Ammon's horn (tissue), 1 donor: ENCODE data around the gene OR51B2.
"Not testable (repeated sequence)": the region's sequence is repeated elsewhere in the genome, so short reads cannot be mapped to it uniquely, and the experiment has no call there.

Experiments used
- DNase-seq: peaks from one replicate; pipeline ENCODE4 v3.0.0-alpha.2; 2016; ENCODE audit warnings: low spot score

Gene OR51B2

GRCh38 chr11:5310423-5310822 is 13.7 kb downstream of the OR51B2 start:
- DNase-seq = no peak

- no peak for DNase-seq
Measured at GRCh38 chr11:5307256-5308019, 16.7 kb downstream of the OR51B2 start.

GRCh38 chr11:5304046-5304445 is 20.1 kb downstream of the OR51B2 start:
- DNase-seq = no peak

- no peak for DNase-seq
Measured at GRCh38 chr11:5303626-5304025, 20.5 kb downstream of the OR51B2 start.

GRCh38 chr11:5301846-5302245 is 22.3 kb downstream of the OR51B2 start, which contains the start of gene OR51B4:
Gene OR51B4 (minus strand): TSS chr11:5301946. CDS start chr11:5301946, 0 bp downstream.
- DNase-seq = no peak

DNA sequence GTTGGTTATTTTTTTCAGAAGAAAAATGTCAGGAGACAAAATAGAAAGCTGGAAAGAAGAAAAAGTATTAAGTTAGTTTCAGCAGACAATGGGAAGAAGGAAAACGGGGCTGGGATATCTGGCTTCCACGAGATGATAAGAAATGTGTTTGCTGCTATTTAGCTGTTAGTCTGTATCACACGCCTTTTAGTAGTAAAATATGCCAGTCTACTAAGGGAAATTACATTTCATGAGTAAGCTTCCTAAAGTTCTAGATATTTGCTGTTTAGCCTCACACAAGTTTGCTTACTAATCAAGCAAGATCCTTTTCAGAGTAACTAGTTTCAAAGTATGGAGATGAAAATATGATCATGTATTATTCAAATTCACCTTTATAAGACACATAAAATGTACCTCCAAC is 23.8 kb downstream of the OR51B2 start:
- no peak for DNase-seq

DNA sequence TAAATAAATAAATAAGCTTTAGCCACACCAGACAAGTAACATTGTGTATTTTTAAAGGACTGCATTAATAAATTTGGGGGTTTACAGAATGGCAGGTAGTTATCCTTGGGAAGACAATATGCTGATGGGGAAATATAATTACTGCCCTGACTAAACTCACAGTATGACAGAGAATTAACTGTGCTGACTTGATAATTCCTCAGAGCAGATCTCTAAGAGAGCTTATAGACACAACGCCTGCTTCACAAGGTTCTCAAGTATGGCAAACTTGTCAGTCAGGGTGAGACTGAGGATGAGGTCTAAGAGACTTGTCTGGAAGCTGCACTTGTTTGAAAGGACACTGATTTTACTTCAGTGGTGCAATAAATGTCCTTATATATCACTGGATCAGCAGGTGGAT is 25.6 kb downstream of the OR51B2 start:
- DNase-seq = no peak

- no peak for DNase-seq
Measured at GRCh38 chr11:5297721-5298323, 26.3 kb downstream of the OR51B2 start.

DNA sequence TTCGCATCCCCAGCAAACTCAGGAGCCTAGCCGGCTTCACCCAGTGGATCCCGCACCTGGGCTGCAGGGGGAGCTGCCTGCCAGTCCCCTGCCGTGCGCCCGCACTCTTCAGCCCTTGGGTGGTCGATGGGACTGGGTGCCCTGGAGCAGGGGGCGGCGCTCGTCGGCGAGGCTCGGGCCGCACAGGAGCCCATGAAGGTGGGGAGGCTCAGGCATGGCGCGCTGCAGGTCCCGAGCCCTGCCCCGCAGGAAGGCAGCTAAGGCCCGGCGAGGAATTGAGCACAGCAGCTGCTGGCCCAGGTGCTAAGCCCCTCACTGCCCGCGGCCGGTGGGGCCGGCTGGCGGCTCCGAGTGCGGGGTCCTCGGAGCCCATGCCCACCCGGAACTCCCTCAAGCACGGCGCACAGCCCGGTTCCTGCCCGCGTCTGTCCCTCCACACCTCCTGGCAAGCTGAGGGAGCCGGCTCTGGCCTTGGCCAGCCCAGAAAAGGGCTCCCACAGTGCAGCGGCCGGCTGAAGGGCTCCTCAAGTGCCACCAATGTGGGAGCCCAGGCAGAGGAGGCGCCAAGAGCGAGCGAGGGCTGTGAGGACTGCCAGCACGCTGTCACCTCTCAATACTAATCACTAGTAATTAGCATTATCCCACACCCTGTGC is 29.6 kb downstream of the OR51B2 start:
- DNase-seq = not testable (repeated sequence)

DNA sequence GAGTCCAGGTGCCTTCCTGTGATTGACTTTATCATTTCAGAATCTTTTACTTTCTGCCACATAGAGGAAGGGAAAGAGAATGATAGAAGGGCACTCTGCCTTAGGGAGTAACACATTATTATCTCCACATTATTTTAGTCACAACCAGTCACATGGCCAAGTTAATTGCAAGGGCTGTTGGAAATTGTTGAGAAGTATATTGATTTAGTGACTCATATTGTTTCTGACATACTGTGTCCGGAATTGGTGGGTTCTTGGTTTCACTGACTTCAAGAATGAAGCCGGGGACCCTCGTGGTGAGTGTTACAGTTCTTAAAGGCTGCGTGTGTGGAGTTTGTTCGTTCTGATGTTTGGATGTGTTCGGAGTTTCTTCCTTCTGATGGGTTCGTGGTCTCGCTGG is 31.1 kb downstream of the OR51B2 start:
- no peak for DNase-seq

DNA sequence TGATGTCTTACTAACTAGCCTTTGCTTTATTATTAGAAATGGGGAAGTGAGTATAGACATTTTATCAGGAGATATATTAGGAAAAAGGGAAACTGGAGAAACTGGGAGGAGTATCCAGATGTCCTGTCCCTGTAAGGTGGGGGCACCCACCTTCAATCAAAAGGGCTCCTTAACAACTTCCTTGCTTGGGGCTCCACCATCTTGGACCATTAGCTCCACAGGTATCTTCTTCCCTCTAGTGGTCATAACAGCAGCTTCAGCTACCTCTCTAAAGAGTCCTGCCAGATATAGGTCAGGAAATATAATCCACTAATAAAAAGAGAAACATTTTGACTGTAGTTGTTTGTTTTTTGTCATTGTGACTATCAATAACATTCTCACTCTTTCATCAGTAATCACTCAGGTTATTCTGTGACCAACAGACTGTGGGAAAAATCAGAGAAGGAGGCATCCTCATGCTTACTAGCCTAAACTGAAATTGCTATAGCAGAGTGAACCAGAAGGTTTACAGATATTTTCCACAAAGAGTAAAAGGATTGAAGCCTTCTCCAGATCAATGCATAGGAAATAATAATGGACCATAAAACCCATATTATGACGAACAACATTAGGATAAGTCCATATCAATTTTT is 32.8 kb downstream of the OR51B2 start:
- DNase-seq = no peak

DNA sequence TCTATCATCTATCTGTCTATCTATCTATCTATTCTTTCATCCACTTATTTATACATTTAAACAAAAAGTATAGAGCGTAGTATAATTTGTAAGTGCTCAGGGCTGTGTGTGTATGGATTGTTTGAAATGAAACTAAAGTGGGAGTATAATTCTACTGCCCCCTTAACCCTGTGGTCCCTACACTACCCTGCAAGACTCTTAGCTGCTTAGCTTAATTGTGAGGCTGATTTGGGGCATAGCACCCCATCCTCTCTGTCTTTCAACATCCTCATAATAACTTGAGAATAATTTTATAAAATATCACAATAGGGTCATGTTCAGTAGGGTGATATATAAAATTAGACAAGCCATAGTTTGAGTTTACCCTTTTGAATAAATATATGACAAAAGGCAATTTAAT is 34.0 kb downstream of the OR51B2 start:
- no peak for DNase-seq

DNA sequence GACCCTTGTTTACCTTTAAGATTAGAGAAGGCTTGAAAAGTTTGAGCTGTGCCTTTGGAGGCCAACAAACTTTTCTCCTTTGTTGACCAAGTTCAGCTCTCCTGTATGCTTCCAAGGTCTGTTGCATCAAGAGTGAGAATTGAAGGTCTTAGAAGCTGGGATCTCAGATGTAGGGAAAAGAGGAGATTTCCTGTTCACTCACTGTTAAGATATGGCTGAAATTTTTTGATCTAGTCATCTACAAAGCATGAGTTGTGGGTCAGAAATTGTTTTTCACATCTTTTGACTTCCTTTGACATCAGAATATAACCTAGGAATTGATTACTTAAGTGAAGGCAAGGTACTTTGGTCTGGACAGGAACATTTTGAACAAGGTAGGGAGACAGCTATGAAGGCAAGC is 34.4 kb downstream of the OR51B2 start:
- no peak for DNase-seq

- no peak for DNase-seq
Measured at GRCh38 chr11:5288906-5289550, 35.1 kb downstream of the OR51B2 start.

DNA sequence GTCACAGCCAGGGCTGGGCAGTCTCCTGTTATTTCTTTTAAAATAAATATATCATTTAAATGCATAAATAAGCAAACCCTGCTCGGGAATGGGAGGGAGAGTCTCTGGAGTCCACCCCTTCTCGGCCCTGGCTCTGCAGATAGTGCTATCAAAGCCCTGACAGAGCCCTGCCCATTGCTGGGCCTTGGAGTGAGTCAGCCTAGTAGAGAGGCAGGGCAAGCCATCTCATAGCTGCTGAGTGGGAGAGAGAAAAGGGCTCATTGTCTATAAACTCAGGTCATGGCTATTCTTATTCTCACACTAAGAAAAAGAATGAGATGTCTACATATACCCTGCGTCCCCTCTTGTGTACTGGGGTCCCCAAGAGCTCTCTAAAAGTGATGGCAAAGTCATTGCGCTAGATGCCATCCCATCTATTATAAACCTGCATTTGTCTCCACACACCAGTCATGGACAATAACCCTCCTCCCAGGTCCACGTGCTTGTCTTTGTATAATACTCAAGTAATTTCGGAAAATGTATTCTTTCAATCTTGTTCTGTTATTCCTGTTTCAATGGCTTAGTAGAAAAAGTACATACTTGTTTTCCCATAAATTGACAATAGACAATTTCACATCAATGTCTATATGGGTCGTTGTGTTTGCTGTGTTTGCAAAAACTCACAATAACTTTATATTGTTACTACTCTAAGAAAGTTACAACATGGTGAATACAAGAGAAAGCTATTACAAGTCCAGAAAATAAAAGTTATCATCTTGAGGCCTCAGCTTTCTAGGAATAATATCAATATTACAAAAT is 35.8 kb downstream of the OR51B2 start:
- DNase-seq = no peak

GRCh38 chr11:5286901-5287300 is 37.2 kb downstream of the OR51B2 start:
- no peak for DNase-seq

- DNase-seq = no peak
Measured at GRCh38 chr11:5286351-5286750, 37.7 kb downstream of the OR51B2 start.

DNA sequence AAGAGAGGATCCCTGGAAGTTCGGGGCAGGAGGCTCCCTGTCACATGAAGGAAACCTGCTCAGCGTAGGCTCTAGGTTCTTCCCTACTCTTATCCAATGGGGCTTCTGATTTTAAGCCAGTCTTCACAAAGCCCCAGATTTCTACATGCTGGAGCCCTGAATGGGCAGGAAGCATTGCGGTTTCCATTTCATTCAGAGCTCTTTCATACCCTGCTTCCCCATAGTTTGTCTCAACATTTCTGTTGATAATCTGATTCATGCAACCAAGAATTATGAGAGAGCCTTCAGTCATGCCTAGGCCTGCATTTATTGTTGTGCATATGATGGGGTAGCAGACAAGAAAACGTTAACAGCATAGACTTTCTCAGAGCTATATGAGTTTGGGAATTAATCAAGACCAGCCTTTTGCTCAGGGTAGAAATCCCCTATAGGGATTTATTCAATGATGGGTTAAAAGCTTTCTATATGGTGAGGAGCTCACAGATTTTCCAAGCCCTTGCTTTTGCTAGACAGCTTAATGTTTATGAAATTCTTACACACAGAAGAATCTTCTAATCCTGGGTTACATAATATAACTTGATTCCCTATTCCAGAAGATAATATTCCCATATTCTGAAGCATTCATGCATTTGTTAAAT is 38.3 kb downstream of the OR51B2 start:
- DNase-seq = no peak

GRCh38 chr11:5284637-5285036 is 39.5 kb downstream of the OR51B2 start:
- no peak for DNase-seq

DNA sequence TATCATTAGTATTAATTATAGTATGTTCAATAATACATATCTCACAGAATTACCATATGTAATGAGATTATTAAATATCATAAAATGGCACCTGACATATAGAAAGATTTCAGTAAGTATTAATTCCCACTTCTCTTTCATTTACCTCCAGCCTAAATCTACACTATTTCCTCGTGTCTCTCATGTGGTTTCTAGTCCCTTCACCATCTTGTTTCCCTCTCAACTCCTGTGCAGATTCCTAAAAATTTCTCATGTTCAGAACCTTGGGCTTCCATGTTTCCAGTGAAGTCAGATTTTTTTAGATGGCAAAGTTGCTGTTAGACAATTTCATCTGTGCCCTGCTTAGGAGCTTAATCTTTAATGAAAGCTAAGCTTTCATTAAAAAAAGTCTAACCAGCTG is 40.2 kb downstream of the OR51B2 start:
- no peak for DNase-seq

DNA sequence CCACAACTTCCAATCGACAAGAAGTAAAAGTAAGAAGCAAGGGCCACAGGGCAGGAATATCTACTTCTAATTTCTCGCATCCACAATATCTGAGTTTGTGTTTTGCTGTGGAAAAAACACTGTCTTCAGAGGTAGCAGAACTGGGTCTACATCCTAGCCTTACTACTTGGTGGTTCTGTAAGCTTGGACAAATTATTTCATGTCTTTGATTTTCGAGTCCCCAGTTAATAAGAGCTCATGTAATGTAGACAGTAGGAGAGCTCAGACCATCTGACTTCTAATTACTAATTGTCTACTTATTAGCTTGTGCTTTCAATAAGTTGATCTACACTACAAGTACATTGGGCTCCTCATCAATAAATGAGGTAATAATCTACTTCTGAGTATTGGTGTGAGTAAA is 41.0 kb downstream of the OR51B2 start:
- no peak for DNase-seq
